ENCODE data around the gene HDAC10.

GRCh38 chr22:50198624-50199017 is 52.4 kb downstream of the HDAC10 start:
- TF ChIP-seq, protein P1, sequence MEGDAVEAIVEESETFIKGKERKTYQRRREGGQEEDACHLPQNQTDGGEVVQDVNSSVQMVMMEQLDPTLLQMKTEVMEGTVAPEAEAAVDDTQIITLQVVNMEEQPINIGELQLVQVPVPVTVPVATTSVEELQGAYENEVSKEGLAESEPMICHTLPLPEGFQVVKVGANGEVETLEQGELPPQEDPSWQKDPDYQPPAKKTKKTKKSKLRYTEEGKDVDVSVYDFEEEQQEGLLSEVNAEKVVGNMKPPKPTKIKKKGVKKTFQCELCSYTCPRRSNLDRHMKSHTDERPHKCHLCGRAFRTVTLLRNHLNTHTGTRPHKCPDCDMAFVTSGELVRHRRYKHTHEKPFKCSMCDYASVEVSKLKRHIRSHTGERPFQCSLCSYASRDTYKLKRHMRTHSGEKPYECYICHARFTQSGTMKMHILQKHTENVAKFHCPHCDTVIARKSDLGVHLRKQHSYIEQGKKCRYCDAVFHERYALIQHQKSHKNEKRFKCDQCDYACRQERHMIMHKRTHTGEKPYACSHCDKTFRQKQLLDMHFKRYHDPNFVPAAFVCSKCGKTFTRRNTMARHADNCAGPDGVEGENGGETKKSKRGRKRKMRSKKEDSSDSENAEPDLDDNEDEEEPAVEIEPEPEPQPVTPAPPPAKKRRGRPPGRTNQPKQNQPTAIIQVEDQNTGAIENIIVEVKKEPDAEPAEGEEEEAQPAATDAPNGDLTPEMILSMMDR (IDR thresholded peaks at IDR 0.05; ENCODE audit: poor library complexity), result no peak
- no peak for TF ChIP-seq EZH2 (IDR thresholded peaks at IDR 0.05; ENCODE audit: borderline replicate concordance)
